Tibial nerve (tissue), 4 donors: ENCODE results near the gene GMCL2. TPM values are rescaled to one million over a fixed set of nuclear protein-coding genes. Genes with fewer than 3 reads are reported as not detected.

Experiments
- DNase-seq, 2 donors: peaks; one replicate each; pipeline ENCODE4 v3.0.0-alpha.2; 2019; ENCODE audit warnings: low spot score in 2 of 2
- H3K27ac ChIP-seq, 4 donors: fragments of 200-600 bp; sonication (generic) in 3 of 4; one replicate each; pipeline ENCODE4 v1.5.1; 2017 to 2019; ENCODE audit warnings: mild to moderate bottlenecking in 1 of 4
- H3K27me3 ChIP-seq, 2 donors: fragments of 200-600 bp; sonication (generic) in 1 of 2; one replicate each; pipeline versions ENCODE4 v1.5.1 to v1.6.0; 2017 to 2019
- H3K36me3 ChIP-seq, 3 donors: fragments of 200-600 bp; sonication (generic); one replicate each; pipeline ENCODE4 v1.5.1; 2018 to 2019
- H3K4me1 ChIP-seq, 4 donors: fragments of 200-600 bp; sonication (generic) in 3 of 4; one replicate each; pipeline ENCODE4 v1.5.1; 2017 to 2019
- H3K4me3 ChIP-seq, 4 donors: fragments of 200-600 bp; sonication (generic) in 3 of 4; one replicate each; pipeline ENCODE4 v1.5.1; 2017 to 2019; ENCODE audit warnings: mild to moderate bottlenecking in 1 of 4, moderate library complexity in 1 of 4
- H3K9me3 ChIP-seq, 4 donors: fragments of 200-600 bp; sonication (generic) in 3 of 4; one replicate each; pipeline ENCODE4 v1.5.1; 2017 to 2019
- CTCF ChIP-seq, 5 experiments: fragments of 200-600 bp in 3 of 5; fragments of 450-650 bp in 2 of 5; sonication (generic) in 3 of 5; IDR thresholded peaks; one replicate each; pipeline ENCODE4 v1.5.1; 2016 to 2019; ENCODE audit warnings: antibody characterized with exemption in 5 of 5, mild to moderate bottlenecking in 3 of 5, moderate library complexity in 2 of 5
- EP300 ChIP-seq, 2 donors: sonication (generic); formaldehyde crosslinking; IDR thresholded peaks; one replicate each; pipeline ENCODE4 v1.6.1; 2017; ENCODE audit warnings: antibody characterized with exemption in 2 of 2, mild to moderate bottlenecking in 1 of 2
- POLR2A ChIP-seq, 2 donors: fragments of 450-650 bp; IDR thresholded peaks; one replicate each; pipeline ENCODE4 v1.6.1; 2017; ENCODE audit warnings: antibody characterized with exemption in 2 of 2, mild to moderate bottlenecking in 2 of 2, moderate library complexity in 2 of 2
- WGBS, 2 donors: methylation state at CpG; one replicate each; pipeline ENCODE4 v1.1.5; 2018; 5-methylcytosine and 5-hydroxymethylcytosine counted together
- total RNA-seq, 4 donors: library from RNA; depleted of rRNA; stranded (reverse); fragments of >200 nt; gene quantifications; one replicate each; pipeline ENCODE4 v1.1.0, GENCODE V29; 2016

The GMCL2 gene, protein sequence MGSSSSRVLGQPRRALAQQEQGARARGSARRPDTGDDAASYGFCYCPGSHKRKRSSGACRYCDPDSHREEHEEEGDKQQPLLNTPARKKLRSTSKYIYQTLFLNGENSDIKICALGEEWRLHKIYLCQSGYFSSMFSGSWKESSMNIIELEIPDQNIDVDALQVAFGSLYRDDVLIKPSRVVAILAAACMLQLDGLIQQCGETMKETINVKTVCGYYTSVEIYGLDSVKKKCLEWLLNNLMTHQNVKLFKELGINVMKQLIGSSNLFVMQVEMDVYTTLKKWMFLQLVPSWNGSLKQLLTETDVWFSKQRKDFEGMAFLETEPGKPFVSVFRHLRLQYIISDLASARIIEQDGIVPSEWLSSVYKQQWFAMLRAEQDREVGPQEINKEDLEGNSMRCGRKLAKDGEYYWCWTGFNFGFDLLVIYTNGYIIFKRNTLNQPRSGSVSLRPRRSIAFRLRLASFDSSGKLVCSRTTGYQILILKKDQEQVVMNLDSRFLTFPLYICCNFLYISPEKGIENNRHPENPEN
- not detected for total RNA-seq

- no peak within 1 kb of the TSS for H3K27ac ChIP-seq
- TF ChIP-seq CTCF (IDR thresholded peaks at IDR 0.05) = no peak
- no peak for TF ChIP-seq EP300 (IDR thresholded peaks at IDR 0.05)
- no peak for TF ChIP-seq POLR2A (IDR thresholded peaks at IDR 0.05)
- WGBS, 2 donors = 88 to 92% methylated on average over 27 of the region's 27 CpGs
- H3K4me3 ChIP-seq = no peak within 1 kb of the TSS
- no peaks in the 10 kb centered on the region for H3K4me1 ChIP-seq
- no peaks in the 10 kb centered on the region for H3K36me3 ChIP-seq
- H3K27me3 ChIP-seq = no peaks in the 10 kb centered on the region
- DNase-seq = no peak
- H3K9me3 ChIP-seq = no peaks in the 10 kb centered on the region
Observed at GRCh38 chr5:178187014-178187413, at the start of gene GMCL2. GMCL2 (minus strand) TSS chr5:178187371; CDS start chr5:178187299, 72 bp downstream.

DNA sequence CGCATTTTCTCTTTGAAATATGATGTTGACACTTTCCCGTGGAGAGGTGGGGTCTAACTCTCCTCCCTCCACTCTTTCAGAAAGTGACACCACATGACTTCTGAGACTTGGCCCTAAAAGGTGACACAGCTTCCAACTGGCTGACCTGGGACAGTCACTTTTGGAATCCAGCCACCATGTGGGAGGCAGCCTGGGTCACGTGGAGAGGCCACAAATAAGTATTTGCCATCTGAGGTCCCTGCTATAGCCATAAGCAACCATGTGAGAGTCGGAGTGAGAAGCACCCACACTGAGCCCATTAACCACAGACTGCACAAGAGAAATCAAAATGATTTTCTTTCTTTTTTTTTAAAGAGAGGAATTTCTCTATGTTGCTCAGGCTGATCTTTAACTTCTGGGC, 49.5 kb upstream of the GMCL2 start:
- peak in 1 of 2 donors; percentile 18 for TF ChIP-seq EP300 (IDR thresholded peaks at IDR 0.05)
- no peak for TF ChIP-seq CTCF (IDR thresholded peaks at IDR 0.05)
- TF ChIP-seq POLR2A (IDR thresholded peaks at IDR 0.05) = no peak
- Histone ChIP-seq H3K9me3 (no peaks in the 10 kb centered on the region), H3K36me3 (no peaks in the 10 kb centered on the region), H3K27me3 (no peaks in the 10 kb centered on the region), H3K4me1 (peaks cover 0 to 68% (median 23%) of the 10 kb centered on the region in 4 donors), H3K4me3 (no peak overlapping the region), H3K27ac (peak overlapping the region in 2 of 4 donors; percentile 47 to 55)
- DNase-seq = peak in 1 of 2 donors; percentile 40
- 23 to 30% methylated on average over 4 of the region's 4 CpGs for WGBS, 2 donors

- TF ChIP-seq POLR2A (IDR thresholded peaks at IDR 0.05) = no peak
- TF ChIP-seq CTCF (IDR thresholded peaks at IDR 0.05) = no peak
- TF ChIP-seq EP300 (IDR thresholded peaks at IDR 0.05) = no peak
- DNase-seq = no peak
- H3K4me1 ChIP-seq = peaks cover 0 to 69% (median 29%) of the 10 kb centered on the region in 4 donors
- no peaks in the 10 kb centered on the region for H3K9me3 ChIP-seq
- H3K36me3 ChIP-seq = peaks cover 0 to 3% (median 0%) of the 10 kb centered on the region in 3 donors
- H3K27me3 ChIP-seq = no peaks in the 10 kb centered on the region
- WGBS, 2 donors = 89 to 92% methylated on average over 8 to 9 of the region's 9 CpGs
- H3K4me3 ChIP-seq = no peak overlapping the region
- H3K27ac ChIP-seq = peak overlapping the region in 1 of 4 donors; percentile 20
Observed at GRCh38 chr5:178236126-178236525, 49.0 kb upstream of the GMCL2 start.

- H3K4me1 ChIP-seq = peaks cover 0 to 71% (median 34%) of the 10 kb centered on the region in 4 donors
- no peak for DNase-seq
- H3K4me3 ChIP-seq = no peak overlapping the region
- WGBS, 2 donors = 68 to 79% methylated on average over 3 of the region's 3 CpGs
- peaks cover 0 to 9% (median 0%) of the 10 kb centered on the region in 3 donors for H3K36me3 ChIP-seq
- H3K9me3 ChIP-seq = no peaks in the 10 kb centered on the region
- H3K27me3 ChIP-seq = no peaks in the 10 kb centered on the region
- no peak overlapping the region for H3K27ac ChIP-seq
- TF ChIP-seq CTCF (IDR thresholded peaks at IDR 0.05) (no peak), POLR2A (IDR thresholded peaks at IDR 0.05) (no peak), EP300 (IDR thresholded peaks at IDR 0.05) (no peak)
Observed at GRCh38 chr5:178235588-178235974, 48.4 kb upstream of the GMCL2 start.
